CD4-positive, alpha-beta T cell (primary cell): ENCODE measurements around the gene CERS6. TPM values are rescaled to one million over a fixed set of nuclear protein-coding genes. Genes with fewer than 3 reads are reported as not detected.

Experiments used
- ATAC-seq: fragments of 200-7000 bp; cut with Tn5 transposase; one replicate; pipeline ENCODE4 v1.10.0; 2022; ENCODE audit warnings: mild to moderate bottlenecking; ENCODE audit not compliant: poor library complexity
- CTCF ChIA-PET: fragments of 350-600 bp; sonication (Branson Sonifier 250); formaldehyde crosslinking; loops from one replicate; lab custom pipeline; 2021; ENCODE audit warnings: antibody characterized with exemption, inconsistent platforms; lab: Charles Lee
- POLR2A ChIA-PET: fragments of 350-600 bp; sonication (Branson Sonifier 250); formaldehyde crosslinking; loops from one replicate; lab custom pipeline; 2021; ENCODE audit warnings: antibody characterized with exemption, inconsistent platforms; lab: Charles Lee
- DNase-seq, 14 experiments: peaks; one replicate each; pipeline ENCODE4 v3.0.0-alpha.2; 2013 to 2020; ENCODE audit warnings: mixed read lengths in 2 of 14
- H3K27ac ChIP-seq, 2 donors: one replicate each; pipeline versions ENCODE4 v1.5.1 to v1.7.0; 2013; ENCODE audit warnings: low read length in 2 of 2, low read depth in 1 of 2, mild to moderate bottlenecking in 1 of 2
- H3K27me3 ChIP-seq, 2 experiments: 1 replicate in 1 of 2; 2 replicates in 1 of 2; pipeline versions ENCODE4 v1.6.1 to v1.7.0; 2013; ENCODE audit warnings: low read length in 2 of 2, control low read depth in 1 of 2, mild to moderate bottlenecking in 1 of 2, moderate library complexity in 1 of 2; ENCODE audit not compliant: insufficient read depth in 2 of 2, control insufficient read depth in 1 of 2
- H3K36me3 ChIP-seq: one replicate; pipeline ENCODE4 v1.6.1; 2013; ENCODE audit warnings: low read length, control low read depth; ENCODE audit not compliant: insufficient read depth
- H3K4me1 ChIP-seq: one replicate; pipeline ENCODE4 v1.6.1; 2013; ENCODE audit warnings: low read length, control low read depth; ENCODE audit not compliant: insufficient read depth
- H3K4me3 ChIP-seq: one replicate; pipeline ENCODE4 v1.5.1; 2013; ENCODE audit warnings: mild to moderate bottlenecking, low read length, moderate library complexity
- H3K9me3 ChIP-seq, 2 experiments: 1 replicate in 1 of 2; 2 replicates in 1 of 2; pipeline versions ENCODE4 v1.6.1 to v1.7.0; 2013; ENCODE audit warnings: low read length in 2 of 2, mild to moderate bottlenecking in 2 of 2, control low read depth in 1 of 2, moderate library complexity in 1 of 2; ENCODE audit not compliant: control insufficient read depth in 1 of 2, insufficient read depth in 1 of 2
- H3K27ac Mint-ChIP-seq: one replicate; pipeline ENCODE4 v1.8.0; 2020; ENCODE audit warnings: mixed read lengths
- H3K27me3 Mint-ChIP-seq: one replicate; pipeline ENCODE4 v1.8.0; 2021; ENCODE audit warnings: mixed read lengths
- H3K36me3 Mint-ChIP-seq: one replicate; pipeline ENCODE4 v1.8.0; 2021; ENCODE audit warnings: low read depth, mixed read lengths
- H3K4me1 Mint-ChIP-seq: one replicate; pipeline ENCODE4 v1.8.0; 2021; ENCODE audit warnings: low read depth, mixed read lengths
- H3K4me3 Mint-ChIP-seq: one replicate; pipeline ENCODE4 v1.8.0; 2020; ENCODE audit warnings: mild to moderate bottlenecking, mixed read lengths
- H3K9me3 Mint-ChIP-seq: one replicate; pipeline ENCODE4 v1.8.0; 2020; ENCODE audit warnings: mixed read lengths
- intact Hi-C, 2 experiments: fragments of 100-400 bp; cut with DNase I in 1 of 2; cut with micrococcal nuclease in 1 of 2; formaldehyde crosslinking; loops; one replicate each; pipeline versions ENCODE4 v1.15.1 to v1.9.0; 2023 to 2025; cut with DNase I, micrococcal nuclease
- total RNA-seq, 174 experiments: library from RNA in 2 of 174; stranded (reverse) in 2 of 174; gene quantifications; one replicate each; pipeline ENCODE4 v1.2.3 and lab custom pipeline; 2021 to 2026
- TF ChIP-seq, protein P1 (sequence below): fragments of 200-600 bp; IDR thresholded peaks from one replicate; pipeline ENCODE4 v1.8.0; 2022; ENCODE audit warnings: antibody characterized with exemption, mild to moderate bottlenecking

The CERS6 gene
- total RNA-seq, 2 experiments from 2014 or later: 16.9 to 17.9 TPM

DNA sequence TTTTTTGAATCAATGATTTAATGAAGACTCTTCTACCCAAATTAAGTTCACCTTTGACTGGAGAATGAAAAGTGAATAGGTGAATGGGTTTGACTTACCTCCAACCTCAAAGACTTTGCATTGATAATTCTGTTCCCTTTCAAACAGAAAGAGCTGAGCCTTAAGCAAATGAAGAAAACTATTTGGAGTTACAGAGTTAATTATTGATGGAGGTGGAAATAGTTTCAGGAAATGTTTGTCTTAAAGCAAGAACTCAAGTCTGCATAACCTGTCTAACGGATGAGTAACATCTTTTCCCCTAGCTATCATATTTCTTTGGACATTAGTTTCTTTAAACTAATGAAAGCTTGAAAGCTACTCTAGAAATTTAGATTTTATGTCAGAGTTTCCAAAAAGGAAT, 166.5 kb downstream of the CERS6 start:
- H3K27me3 Mint-ChIP-seq: no peaks in the 10 kb centered on the region
- ChIA-PET CTCF (no interaction called here), POLR2A (no interaction called here)
- no peaks in the 10 kb centered on the region for H3K36me3 Mint-ChIP-seq
- Histone ChIP-seq H3K27ac (no peak overlapping the region), H3K27me3 (no peaks in the 10 kb centered on the region), H3K4me3 (no peak overlapping the region), H3K4me1 (no peaks in the 10 kb centered on the region), H3K36me3 (no peaks in the 10 kb centered on the region), H3K9me3 (no peaks in the 10 kb centered on the region)
- H3K27ac Mint-ChIP-seq: no peak overlapping the region
- no peaks in the 10 kb centered on the region for H3K9me3 Mint-ChIP-seq
- H3K4me3 Mint-ChIP-seq: no peak overlapping the region
- DNase-seq (no peak), ATAC-seq (no peak)
- TF ChIP-seq, protein P1, sequence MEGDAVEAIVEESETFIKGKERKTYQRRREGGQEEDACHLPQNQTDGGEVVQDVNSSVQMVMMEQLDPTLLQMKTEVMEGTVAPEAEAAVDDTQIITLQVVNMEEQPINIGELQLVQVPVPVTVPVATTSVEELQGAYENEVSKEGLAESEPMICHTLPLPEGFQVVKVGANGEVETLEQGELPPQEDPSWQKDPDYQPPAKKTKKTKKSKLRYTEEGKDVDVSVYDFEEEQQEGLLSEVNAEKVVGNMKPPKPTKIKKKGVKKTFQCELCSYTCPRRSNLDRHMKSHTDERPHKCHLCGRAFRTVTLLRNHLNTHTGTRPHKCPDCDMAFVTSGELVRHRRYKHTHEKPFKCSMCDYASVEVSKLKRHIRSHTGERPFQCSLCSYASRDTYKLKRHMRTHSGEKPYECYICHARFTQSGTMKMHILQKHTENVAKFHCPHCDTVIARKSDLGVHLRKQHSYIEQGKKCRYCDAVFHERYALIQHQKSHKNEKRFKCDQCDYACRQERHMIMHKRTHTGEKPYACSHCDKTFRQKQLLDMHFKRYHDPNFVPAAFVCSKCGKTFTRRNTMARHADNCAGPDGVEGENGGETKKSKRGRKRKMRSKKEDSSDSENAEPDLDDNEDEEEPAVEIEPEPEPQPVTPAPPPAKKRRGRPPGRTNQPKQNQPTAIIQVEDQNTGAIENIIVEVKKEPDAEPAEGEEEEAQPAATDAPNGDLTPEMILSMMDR: no peak
- H3K4me1 Mint-ChIP-seq: peaks cover 49% of the 10 kb centered on the region
- intact Hi-C loops: no loop called here

DNA sequence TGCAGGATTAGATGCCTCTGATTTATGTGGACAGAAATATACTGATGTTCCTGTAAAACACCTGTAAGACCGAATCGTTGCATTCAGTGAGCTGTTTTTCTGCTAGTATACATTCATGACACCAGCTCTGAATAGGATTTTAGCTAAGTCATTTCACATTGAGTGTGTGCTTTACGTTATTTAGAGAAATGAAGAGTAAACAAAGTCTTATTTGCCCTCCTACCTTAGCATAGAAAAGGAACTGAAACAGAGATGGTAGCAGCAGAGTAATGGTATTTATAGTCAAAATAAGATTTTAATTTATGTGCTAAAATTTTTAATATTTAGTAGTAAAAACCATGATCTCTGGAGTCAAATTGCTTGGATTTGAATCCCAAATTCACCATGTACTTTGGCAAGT, 168.0 kb downstream of the CERS6 start:
- no peak for DNase-seq
- no peaks in the 10 kb centered on the region for H3K27me3 ChIP-seq
- Mint-ChIP-seq H3K36me3 (no peaks in the 10 kb centered on the region), H3K4me1 (peaks cover 61% of the 10 kb centered on the region), H3K27ac (no peak overlapping the region), H3K9me3 (no peaks in the 10 kb centered on the region), H3K27me3 (no peaks in the 10 kb centered on the region), H3K4me3 (no peak overlapping the region)
- no peaks in the 10 kb centered on the region for H3K36me3 ChIP-seq
- intact Hi-C loops: no loop called here
- H3K4me1 ChIP-seq: no peaks in the 10 kb centered on the region
- ChIA-PET POLR2A (interaction anchor here (0.7 kb wide), 1 partner anchor 186 kb away, joined by 5 read pairs; no protein-coding TSS in a partner anchor), CTCF (no interaction called here)
- H3K27ac ChIP-seq: no peak overlapping the region
- no peak for ATAC-seq
- H3K9me3 ChIP-seq: no peaks in the 10 kb centered on the region
- no peak overlapping the region for H3K4me3 ChIP-seq
- TF ChIP-seq, protein P1: no peak

DNA sequence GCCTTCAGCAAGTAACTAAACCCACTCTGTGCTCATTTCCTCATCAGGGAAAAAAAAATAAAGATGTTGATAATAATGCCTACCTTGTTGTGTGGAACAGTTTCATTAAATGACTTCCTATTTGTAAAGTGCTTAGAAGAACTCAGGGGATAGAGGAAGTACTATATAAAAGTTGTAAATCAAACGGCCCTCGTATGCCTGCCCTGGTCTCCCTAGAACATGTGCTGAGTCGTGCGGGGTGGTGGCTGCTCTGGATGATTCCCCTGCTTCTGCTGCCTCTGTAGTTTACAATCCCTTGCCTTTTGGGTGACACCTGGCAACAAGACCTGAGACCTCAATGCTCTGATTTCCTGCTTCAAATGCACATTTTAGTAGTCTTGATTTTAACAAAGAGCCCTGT, 170.0 kb downstream of the CERS6 start:
- H3K27ac ChIP-seq: no peak overlapping the region
- ChIA-PET POLR2A (no interaction called here), CTCF (no interaction called here)
- no peaks in the 10 kb centered on the region for H3K4me1 ChIP-seq
- no peaks in the 10 kb centered on the region for H3K36me3 Mint-ChIP-seq
- ATAC-seq (peak; percentile 37), DNase-seq (peak in 1 of 14 experiments; percentile 2)
- H3K9me3 Mint-ChIP-seq: no peaks in the 10 kb centered on the region
- peak overlapping the region; percentile 10 for H3K27ac Mint-ChIP-seq
- H3K27me3 ChIP-seq: no peaks in the 10 kb centered on the region
- TF ChIP-seq, protein P1: no peak
- no peak overlapping the region for H3K4me3 ChIP-seq
- peaks cover 65% of the 10 kb centered on the region for H3K4me1 Mint-ChIP-seq
- H3K4me3 Mint-ChIP-seq: no peak overlapping the region
- intact Hi-C loops: no loop called here
- H3K9me3 ChIP-seq: no peaks in the 10 kb centered on the region
- no peaks in the 10 kb centered on the region for H3K27me3 Mint-ChIP-seq
- no peaks in the 10 kb centered on the region for H3K36me3 ChIP-seq
